OCI-LY3 (cell line): ENCODE data around the gene RRP1.
"Not testable (repeated sequence)": the region's sequence is repeated elsewhere in the genome, so short reads cannot be mapped to it uniquely, and the experiment has no call there.

ENCODE experiments used
- H2AFZ ChIP-seq: fragments of 200-600, 300-600 bp; shearing (Covaris generic); 2 replicates; pipeline ENCODE4 v1.6.0; 2014; ENCODE audit warnings: antibody characterized with exemption, low read depth, low read length
- H3K27ac ChIP-seq: fragments of 200-600, 300-600 bp; sonication (generic); 2 replicates; pipeline ENCODE4 v1.5.1; 2014; ENCODE audit warnings: mild to moderate bottlenecking, low read length, moderate library complexity, mixed read lengths
- H3K27me3 ChIP-seq: fragments of 200-600, 300-600 bp; sonication (generic); 2 replicates; pipeline ENCODE4 v1.6.1; 2014; ENCODE audit warnings: low read depth, low read length, mixed read lengths
- H3K36me3 ChIP-seq: fragments of 200-600, 300-600 bp; sonication (generic); replicated peaks from 2 replicates; pipeline ENCODE3; 2014; ENCODE audit warnings: low read depth, low read length, mixed read lengths
- H3K4me1 ChIP-seq: fragments of 300-600, 200-600 bp; sonication (generic); 2 replicates; pipeline ENCODE4 v1.6.1; 2014; ENCODE audit warnings: low read length, mixed read lengths
- H3K4me2 ChIP-seq: fragments of 200-600, 300-600 bp; sonication (generic); 2 replicates; pipeline ENCODE4 v1.6.1; 2014; ENCODE audit warnings: low read length, mixed read lengths
- H3K4me3 ChIP-seq: fragments of 300-600, 200-600 bp; sonication (generic); 2 replicates; pipeline ENCODE4 v1.5.1; 2014; ENCODE audit warnings: antibody characterized with exemption, mild to moderate bottlenecking, low read length, moderate library complexity
- H3K79me2 ChIP-seq: fragments of 300-600, 200-600 bp; shearing (Covaris generic); 2 replicates; pipeline ENCODE4 v1.6.1; 2014; ENCODE audit warnings: mild to moderate bottlenecking, low read length, mixed read lengths
- H3K9ac ChIP-seq: fragments of 300-600, 200-600 bp; shearing (Covaris generic); 2 replicates; pipeline ENCODE4 v1.6.0; 2014; ENCODE audit warnings: mild to moderate bottlenecking, low read length, moderate library complexity
- H3K9me3 ChIP-seq: fragments of 200-600, 300-600 bp; shearing (Covaris generic); 2 replicates; pipeline ENCODE4 v1.6.1; 2014; ENCODE audit warnings: low read length, mixed read lengths; ENCODE audit not compliant: insufficient read depth
- H4K20me1 ChIP-seq: fragments of 200-600, 300-600 bp; sonication (generic); 2 replicates; pipeline ENCODE4 v1.6.1; 2016; ENCODE audit warnings: low read length, mixed read lengths; ENCODE audit not compliant: insufficient read depth
- CTCF ChIP-seq: fragments of 200-600, 300-600 bp; sonication (generic); IDR thresholded peaks from 2 replicates; pipeline ENCODE4 v1.5.1; 2014; ENCODE audit warnings: antibody characterized with exemption, low read length, low read depth
- EZH2phosphoT487 ChIP-seq: fragments of 200-600 bp; shearing (Covaris generic); IDR thresholded peaks from 2 replicates; pipeline ENCODE4 v1.6.1; 2018; ENCODE audit warnings: antibody characterized with exemption, mixed run types, low read depth

Gene RRP1

DNA sequence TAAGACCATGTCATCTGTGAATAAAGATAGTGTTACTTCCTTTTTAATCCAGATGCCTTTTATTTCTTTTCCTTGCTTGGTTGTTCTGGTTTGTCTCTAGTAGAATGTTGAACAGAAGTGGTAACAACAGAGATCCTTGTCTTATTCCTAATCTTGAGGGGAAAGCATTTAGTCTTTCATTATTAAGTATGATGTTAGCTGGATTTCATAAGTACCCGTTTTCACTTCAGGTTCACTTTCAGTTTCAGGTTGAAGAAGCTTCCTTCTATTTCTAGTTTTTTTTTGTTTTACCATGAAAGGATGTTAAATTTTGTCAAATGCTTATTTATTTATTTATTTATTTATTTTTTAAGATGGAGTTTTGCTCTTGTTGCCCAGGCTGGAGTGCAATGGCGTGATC lies 53.4 kb downstream of the RRP1 start:
- Histone ChIP-seq H2AFZ (no peak overlapping the region), H3K4me1 (peaks cover 13% of the 10 kb centered on the region), H3K4me3 (peak overlapping the region; percentile 9; the same call in 1 of the 2 replicates), H3K9ac (peak overlapping the region; percentile 26; the same call in 1 of the 2 replicates), H4K20me1 (no peaks in the 10 kb centered on the region), H3K79me2 (no peaks in the 10 kb centered on the region), H3K4me2 (peak overlapping the region; percentile 73), H3K27ac (peak overlapping the region; percentile 76), H3K27me3 (no peaks in the 10 kb centered on the region), H3K9me3 (no peaks in the 10 kb centered on the region), H3K36me3 (no peaks in the 10 kb centered on the region)
- TF ChIP-seq EZH2phosphoT487 (no peak), CTCF (no peak)

- H3K79me2 ChIP-seq, H2AFZ ChIP-seq, H3K36me3 ChIP-seq, H3K27me3 ChIP-seq, H3K9ac ChIP-seq, H3K4me2 ChIP-seq, H3K4me3 ChIP-seq, H3K27ac ChIP-seq, H3K9me3 ChIP-seq, H4K20me1 ChIP-seq: not testable (repeated sequence)
- peaks cover 13% of the 10 kb centered on the region for H3K4me1 ChIP-seq
Observed at GRCh38 chr21:43844906-43845305, 55.5 kb downstream of the RRP1 start.

DNA sequence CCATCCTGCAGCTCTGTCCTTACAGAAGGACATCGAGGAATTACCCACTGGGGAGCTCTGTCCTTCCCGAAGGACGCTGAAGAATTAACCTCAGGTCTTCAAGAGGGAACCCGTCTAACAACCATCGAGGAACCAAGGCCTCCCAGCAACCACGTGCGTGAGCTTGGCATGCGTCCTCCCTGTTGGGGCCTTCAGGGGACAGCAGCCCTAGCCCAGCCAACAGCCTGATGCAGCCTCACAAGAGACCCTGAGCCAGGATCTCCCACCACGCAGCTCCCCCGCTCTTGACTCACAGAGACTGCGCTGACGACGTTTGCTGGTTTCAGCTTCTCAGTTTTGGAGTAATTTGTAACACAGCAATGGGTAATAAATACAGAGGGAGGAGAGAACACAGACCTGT lies 56.0 kb downstream of the RRP1 start:
- no peak overlapping the region for H3K9ac ChIP-seq
- H3K27ac ChIP-seq, result no peak overlapping the region

GRCh38 chr21:43846430-43846829 lies 57.1 kb downstream of the RRP1 start:
- H3K4me3 ChIP-seq, result no peak overlapping the region
- no peak overlapping the region for H3K27ac ChIP-seq
- H3K36me3 ChIP-seq, result no peaks in the 10 kb centered on the region
- no peaks in the 10 kb centered on the region for H3K27me3 ChIP-seq
- no peaks in the 10 kb centered on the region for H3K79me2 ChIP-seq
- peaks cover 16% of the 10 kb centered on the region for H3K4me1 ChIP-seq
- H2AFZ ChIP-seq, result no peak overlapping the region
- H4K20me1 ChIP-seq, result no peaks in the 10 kb centered on the region
- peaks cover 8% of the 10 kb centered on the region; the same call in 1 of the 2 replicates for H3K9me3 ChIP-seq
- TF ChIP-seq CTCF, result no peak
- no peak for TF ChIP-seq EZH2phosphoT487
- H3K4me2 ChIP-seq, result no peak overlapping the region
- no peak overlapping the region for H3K9ac ChIP-seq

More for the DNA sequence above, 56.0 kb downstream of the RRP1 start:
- Histone ChIP-seq H3K27me3 (no peaks in the 10 kb centered on the region), H3K4me3 (no peak overlapping the region), H3K4me2 (no peak overlapping the region), H3K9me3 (no peaks in the 10 kb centered on the region), H3K36me3 (no peaks in the 10 kb centered on the region), H4K20me1 (no peaks in the 10 kb centered on the region), H2AFZ (no peak overlapping the region), H3K4me1 (peaks cover 13% of the 10 kb centered on the region), H3K79me2 (no peaks in the 10 kb centered on the region)
- no peak for TF ChIP-seq CTCF
- no peak for TF ChIP-seq EZH2phosphoT487

DNA sequence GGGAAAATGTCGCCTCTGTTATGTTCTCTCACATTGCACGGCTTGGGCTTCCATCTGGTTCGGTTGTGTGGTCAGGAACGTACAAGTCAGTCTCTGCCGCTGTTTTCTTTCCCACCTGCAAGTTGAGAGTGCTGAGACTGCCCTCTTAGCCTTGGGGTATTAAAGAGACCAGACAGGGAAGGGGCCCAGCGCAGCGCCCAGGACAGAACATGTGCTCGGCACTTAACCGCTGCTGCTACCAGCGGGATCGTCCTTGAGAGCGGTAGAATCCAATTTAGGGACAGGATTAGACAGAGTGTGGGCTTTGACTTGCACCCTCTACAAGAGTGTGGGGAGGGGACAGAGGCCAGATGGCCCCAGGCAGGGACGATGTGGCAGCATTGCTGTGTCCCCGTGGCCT lies 57.9 kb downstream of the RRP1 start:
- H3K27ac ChIP-seq, result no peak overlapping the region
- no peak for TF ChIP-seq CTCF
- no peak for TF ChIP-seq EZH2phosphoT487
- H4K20me1 ChIP-seq, result no peaks in the 10 kb centered on the region

More for the DNA sequence above, 57.9 kb downstream of the RRP1 start:
- H2AFZ ChIP-seq, result no peak overlapping the region
- H3K27me3 ChIP-seq, result no peaks in the 10 kb centered on the region
- peaks cover 12% of the 10 kb centered on the region for H3K4me1 ChIP-seq
- H3K4me2 ChIP-seq, result no peak overlapping the region
- peaks cover 8% of the 10 kb centered on the region; the same call in 1 of the 2 replicates for H3K9me3 ChIP-seq
- no peak overlapping the region for H3K9ac ChIP-seq
- H3K79me2 ChIP-seq, result no peaks in the 10 kb centered on the region
- H3K4me3 ChIP-seq, result no peak overlapping the region
- no peaks in the 10 kb centered on the region for H3K36me3 ChIP-seq
